Astrocyte of the spinal cord (primary cell): ENCODE measurements around the gene RRP7A.
"Not testable (repeated sequence)": the region's sequence is repeated elsewhere in the genome, so short reads cannot be mapped to it uniquely, and the experiment has no call there.

Source experiments
- DNase-seq: peaks from one replicate; pipeline ENCODE4 v3.0.0; 2011; ENCODE audit warnings: low read depth, low spot score
- H3K4me3 ChIP-seq: 2 replicates; pipeline ENCODE4 v1.5.1; 2011; ENCODE audit warnings: low read depth, mild to moderate bottlenecking, low read length, moderate library complexity
- CTCF ChIP-seq: IDR thresholded peaks from 2 replicates; pipeline ENCODE4 v1.5.1; 2012; ENCODE audit warnings: low read depth, mild to moderate bottlenecking, low read length, inconsistent platforms
- in situ Hi-C: cut with HindIII; loops from 2 replicates; pipeline ENCODE4 v1.10.0; 2017; ENCODE audit warnings: low sequenced_read_pairs

Gene RRP7A

DNA sequence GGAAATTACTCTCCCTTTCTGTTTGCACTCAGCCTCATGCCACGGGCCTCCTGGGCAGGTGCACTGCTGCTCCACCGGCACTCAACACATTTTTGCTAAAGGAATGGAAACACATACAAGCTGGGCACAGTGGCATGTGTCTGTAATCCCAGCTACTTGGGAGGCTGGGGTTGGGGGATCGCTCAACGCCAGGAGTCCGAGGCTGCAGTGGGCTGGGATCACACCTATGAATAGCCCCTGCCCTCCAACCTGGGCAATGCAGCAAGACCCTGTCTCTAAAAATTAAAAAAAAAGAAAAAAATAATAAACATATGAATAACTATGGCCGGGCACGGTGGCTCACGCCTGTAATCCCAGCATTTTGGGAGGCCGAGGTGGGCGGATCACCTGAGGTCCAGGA lies 30.6 kb downstream of the RRP7A start:
- no peak for DNase-seq
- TF ChIP-seq CTCF: no peak
- no peak overlapping the region for H3K4me3 ChIP-seq
- in situ Hi-C loops: no loop called here

DNA sequence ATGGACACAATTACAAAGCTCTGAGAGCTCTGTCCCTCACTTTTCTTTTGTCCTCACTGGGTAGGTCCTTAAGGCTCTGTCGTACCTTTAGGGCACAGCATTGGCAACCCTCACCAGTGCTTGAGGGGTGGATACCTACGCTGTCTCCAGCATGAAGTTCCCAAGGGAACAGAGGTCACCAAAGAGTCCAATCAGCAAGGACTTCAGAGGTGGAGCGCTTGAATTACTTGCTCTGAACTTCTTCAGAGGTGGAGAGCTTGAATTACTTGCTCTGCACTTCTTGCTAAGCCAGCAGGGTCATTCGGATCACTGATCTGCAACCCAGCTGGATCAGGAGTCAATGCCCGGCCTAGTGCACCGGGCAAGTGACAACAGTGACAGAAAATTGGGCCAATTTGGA lies 35.1 kb downstream of the RRP7A start:
- no peak for TF ChIP-seq CTCF

DNA sequence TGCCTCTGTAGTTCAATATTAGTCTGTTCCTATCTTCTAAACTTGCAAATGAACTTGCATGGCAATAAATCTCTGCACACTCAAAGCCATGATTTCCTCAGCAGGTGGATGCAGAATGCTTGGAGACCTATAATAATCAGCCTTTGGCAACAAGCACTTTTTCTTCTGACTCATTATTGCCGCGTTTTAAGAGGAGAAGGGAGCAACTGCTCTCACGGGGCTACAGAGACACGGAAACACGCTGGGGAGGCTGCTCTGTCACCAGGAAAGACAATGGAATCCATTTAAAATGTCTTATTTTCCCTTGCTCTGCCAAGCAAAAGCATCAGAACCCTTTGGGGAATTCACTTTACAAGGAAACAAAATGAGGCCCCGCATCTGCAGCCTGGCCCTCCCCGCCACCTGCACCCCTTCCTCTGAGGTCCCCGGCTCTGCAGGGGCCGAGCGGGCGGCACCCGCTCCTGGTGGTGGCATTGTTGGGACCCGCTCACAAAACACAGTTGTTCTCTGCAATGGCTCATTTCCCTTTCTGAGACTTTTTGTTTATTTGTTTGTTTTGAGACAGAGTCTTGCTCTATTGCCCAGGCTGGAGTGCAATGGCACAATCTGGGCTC lies 35.9 kb downstream of the RRP7A start:
- DNase-seq, in situ Hi-C loops, H3K4me3 ChIP-seq: not testable (repeated sequence)

More for the DNA sequence above, 35.1 kb downstream of the RRP7A start:
- no peak overlapping the region for H3K4me3 ChIP-seq
- no peak for DNase-seq
- in situ Hi-C loops: no loop called here

GRCh38 chr22:42475122-42475521 lies 44.5 kb downstream of the RRP7A start:
- in situ Hi-C loops: no loop called here

DNA sequence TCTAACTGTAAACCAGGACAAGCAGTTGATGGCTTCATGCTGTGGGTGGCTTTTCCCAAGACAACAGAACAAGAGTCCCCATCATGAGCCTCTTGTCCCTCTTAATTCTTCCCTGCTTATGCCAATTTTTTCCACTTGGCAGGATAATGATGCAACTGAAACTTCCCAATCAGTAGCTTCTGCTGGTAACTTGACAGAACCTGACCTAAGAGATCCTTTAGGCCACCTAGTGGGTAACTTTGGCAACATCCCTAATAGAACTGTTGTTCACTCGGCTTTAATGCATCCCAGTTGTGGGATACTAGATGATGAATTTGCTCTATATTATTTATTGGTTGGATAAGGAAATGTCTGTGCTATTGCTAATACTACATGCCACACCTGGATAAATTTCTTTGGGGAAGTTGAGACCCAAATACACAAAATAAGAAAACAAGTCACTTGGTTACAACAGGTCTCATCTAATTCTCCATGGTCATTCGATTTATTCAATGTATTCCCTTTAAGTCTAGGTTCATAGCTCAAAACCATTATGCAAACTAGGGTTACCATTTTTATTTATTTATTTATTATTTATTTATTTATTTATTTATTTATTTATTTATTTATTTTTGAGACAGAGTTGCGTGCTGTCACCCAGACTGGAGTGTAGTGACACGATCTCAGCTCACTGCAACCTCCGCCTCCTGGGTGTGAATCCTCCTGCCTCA lies 46.0 kb downstream of the RRP7A start:
- H3K4me3 ChIP-seq: no peak overlapping the region
- peak; percentile 45 for DNase-seq
- peak; percentile 79 for TF ChIP-seq CTCF
- in situ Hi-C loops: no loop called here

More at GRCh38 chr22:42475122-42475521, 44.5 kb downstream of the RRP7A start:
- no peak for DNase-seq
- no peak overlapping the region for H3K4me3 ChIP-seq
- TF ChIP-seq CTCF: no peak

GRCh38 chr22:42472671-42473070 lies 46.9 kb downstream of the RRP7A start:
- H3K4me3 ChIP-seq: no peak overlapping the region
- TF ChIP-seq CTCF: no peak
- in situ Hi-C loops: no loop called here
- DNase-seq: no peak

- TF ChIP-seq CTCF: no peak
- H3K4me3 ChIP-seq: no peak overlapping the region
- DNase-seq: no peak
- in situ Hi-C loops: no loop called here
Observed at GRCh38 chr22:42471441-42471840, 48.2 kb downstream of the RRP7A start.
